GM12874 (cell line): ENCODE results near the gene GRK5.

Source experiments
- TF ChIP-seq, protein P1 (sequence below): IDR thresholded peaks from 2 replicates; pipeline ENCODE4 v1.5.1; 2011; ENCODE audit warnings: low read depth, mild to moderate bottlenecking, control low read depth, low read length, moderate library complexity; ENCODE audit not compliant: insufficient read depth

Gene GRK5

GRCh38 chr10:119308089-119308488 lies 100.7 kb downstream of the GRK5 start:
- TF ChIP-seq, protein P1, sequence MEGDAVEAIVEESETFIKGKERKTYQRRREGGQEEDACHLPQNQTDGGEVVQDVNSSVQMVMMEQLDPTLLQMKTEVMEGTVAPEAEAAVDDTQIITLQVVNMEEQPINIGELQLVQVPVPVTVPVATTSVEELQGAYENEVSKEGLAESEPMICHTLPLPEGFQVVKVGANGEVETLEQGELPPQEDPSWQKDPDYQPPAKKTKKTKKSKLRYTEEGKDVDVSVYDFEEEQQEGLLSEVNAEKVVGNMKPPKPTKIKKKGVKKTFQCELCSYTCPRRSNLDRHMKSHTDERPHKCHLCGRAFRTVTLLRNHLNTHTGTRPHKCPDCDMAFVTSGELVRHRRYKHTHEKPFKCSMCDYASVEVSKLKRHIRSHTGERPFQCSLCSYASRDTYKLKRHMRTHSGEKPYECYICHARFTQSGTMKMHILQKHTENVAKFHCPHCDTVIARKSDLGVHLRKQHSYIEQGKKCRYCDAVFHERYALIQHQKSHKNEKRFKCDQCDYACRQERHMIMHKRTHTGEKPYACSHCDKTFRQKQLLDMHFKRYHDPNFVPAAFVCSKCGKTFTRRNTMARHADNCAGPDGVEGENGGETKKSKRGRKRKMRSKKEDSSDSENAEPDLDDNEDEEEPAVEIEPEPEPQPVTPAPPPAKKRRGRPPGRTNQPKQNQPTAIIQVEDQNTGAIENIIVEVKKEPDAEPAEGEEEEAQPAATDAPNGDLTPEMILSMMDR = no peak

DNA sequence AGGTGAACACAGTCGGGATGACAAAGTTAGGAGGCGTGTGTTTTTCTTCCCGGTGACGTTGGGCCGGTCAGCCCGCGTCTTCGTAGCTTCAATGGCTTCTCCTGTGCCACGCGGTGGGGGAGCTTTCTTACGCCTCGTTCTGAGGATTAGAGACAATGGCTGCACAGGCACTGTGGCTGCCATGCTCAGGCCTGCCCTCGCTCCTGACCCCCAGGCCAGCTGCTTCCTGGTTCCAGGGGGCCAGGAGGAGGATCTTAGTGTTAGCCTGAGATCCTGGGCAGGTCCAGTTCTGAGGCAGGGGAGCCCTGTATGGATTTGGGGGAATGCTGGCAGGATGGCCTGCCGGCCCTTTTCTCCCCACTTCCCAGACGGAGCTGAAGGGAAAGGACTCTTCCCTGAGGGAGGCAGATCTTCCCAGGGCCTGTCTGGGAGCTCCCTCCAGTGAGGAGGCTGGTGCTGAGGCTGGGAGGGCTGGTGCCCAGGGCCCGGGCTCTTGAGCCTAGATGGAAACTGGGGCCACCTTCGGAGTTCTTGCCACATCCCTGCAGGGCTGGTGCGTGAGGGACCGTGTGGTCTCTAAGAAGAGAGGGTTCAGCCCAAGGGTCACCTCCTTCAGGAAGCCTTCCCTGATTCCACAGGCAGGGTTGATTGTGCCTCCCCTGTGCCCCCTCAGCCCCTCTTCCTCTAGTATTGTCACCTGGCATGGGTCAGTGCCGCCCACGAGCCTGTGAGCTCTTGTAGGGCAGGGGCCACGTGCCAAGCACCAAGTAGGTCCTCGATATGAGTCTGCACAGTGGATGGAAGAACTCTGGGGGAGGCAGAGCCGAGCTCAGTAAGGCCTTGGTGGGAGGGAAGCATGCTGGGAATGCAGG lies 101.4 kb downstream of the GRK5 start:
- TF ChIP-seq, protein P1 = no peak

DNA sequence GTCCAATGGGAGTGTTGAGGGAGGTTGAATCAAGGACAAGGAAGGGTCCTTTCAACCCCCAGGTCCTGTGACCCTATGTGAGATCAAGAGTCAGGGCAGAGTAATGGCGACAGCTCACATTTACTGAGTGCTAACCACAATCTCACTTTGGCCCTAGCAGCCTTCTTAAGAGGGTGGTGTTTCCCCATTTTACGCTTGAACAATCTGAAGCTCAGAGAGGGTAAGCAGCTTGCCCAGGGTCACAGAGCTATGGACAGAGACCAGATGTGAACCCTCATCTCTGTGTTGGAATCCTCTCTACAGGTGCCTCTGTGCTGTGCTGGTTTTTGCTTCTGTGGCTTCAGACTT lies 102.0 kb downstream of the GRK5 start:
- TF ChIP-seq, protein P1 = no peak

GRCh38 chr10:119310806-119311205 lies 103.4 kb downstream of the GRK5 start:
- TF ChIP-seq, protein P1 = no peak

- TF ChIP-seq, protein P1 = no peak
Observed at GRCh38 chr10:119312241-119312640, 104.9 kb downstream of the GRK5 start.

GRCh38 chr10:119313024-119313423 lies 105.7 kb downstream of the GRK5 start:
- TF ChIP-seq, protein P1 = no peak

DNA sequence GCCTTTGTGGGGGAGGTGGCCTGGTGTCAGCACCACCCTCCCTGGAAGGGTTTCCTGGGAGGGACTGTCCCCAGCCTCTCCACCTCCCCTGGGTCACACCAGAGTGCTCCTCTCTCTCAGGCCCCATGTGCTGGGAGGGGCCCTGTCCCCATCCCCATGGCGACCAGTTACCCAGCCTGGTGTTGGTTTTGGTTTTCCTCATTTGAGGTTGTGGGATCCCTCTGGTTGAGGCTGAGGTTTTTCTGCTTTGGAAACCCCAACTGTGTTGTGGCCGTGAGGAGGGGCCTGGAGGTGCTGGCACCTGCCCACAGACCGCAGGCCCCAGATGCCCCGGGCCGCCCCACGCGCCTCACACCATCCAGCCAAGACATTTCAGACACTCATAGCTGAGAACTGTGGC lies 106.3 kb downstream of the GRK5 start:
- TF ChIP-seq, protein P1 = no peak
